ENCODE data around the gene MCHR1.

The MCHR1 gene

DNA sequence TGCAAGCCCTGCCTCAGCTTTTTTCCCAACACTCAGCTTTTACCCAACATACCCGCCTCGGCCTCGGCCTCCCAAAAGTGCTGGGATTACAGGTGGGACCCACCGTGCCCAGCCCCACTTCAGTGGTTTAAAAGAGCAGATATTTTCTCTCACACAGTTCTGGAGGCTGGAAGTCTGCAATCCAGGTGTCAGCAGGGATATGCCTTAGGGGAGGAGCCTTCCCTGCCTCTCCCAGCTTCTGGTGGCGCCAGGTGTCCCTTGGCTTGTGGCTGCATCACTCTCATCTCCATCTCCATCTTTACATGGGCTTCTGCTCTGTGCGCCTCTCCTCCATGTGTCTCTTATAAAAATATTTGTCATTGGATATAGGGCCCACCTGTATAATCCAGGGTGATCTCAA lies 50.0 kb downstream of the MCHR1 start:
- TF ChIP-seq ELF4 (IDR thresholded peaks at IDR 0.05), result no peak
- no peak for TF ChIP-seq FOXK2 (IDR thresholded peaks at IDR 0.05)
- no peak for TF ChIP-seq NFRKB (IDR thresholded peaks at IDR 0.05)
- no peak for TF ChIP-seq FOXA1 (IDR thresholded peaks at IDR 0.05)
- no peak for TF ChIP-seq PKNOX1 (IDR thresholded peaks at IDR 0.05)
- no peak for TF ChIP-seq ZNF384 (IDR thresholded peaks at IDR 0.05)
- no peak for TF ChIP-seq LEF1 (IDR thresholded peaks at IDR 0.05; ENCODE audit: borderline replicate concordance)
- no peak for TF ChIP-seq L3MBTL2 (conservative IDR thresholded peaks at IDR 0.05)
- no peak for TF ChIP-seq SUZ12 (IDR thresholded peaks at IDR 0.05)
- no peak for TF ChIP-seq FOXM1 (IDR thresholded peaks at IDR 0.05; ENCODE audit: borderline replicate concordance)
- TF ChIP-seq HDGF (IDR thresholded peaks at IDR 0.05; ENCODE audit: borderline replicate concordance), result no peak
- no peak for TF ChIP-seq ARNT (IDR thresholded peaks at IDR 0.05)
- no peak for TF ChIP-seq BHLHE40 (IDR thresholded peaks at IDR 0.05; ENCODE audit: borderline replicate concordance)
- no peak for TF ChIP-seq SP1 (IDR thresholded peaks at IDR 0.05)
- no peak for TF ChIP-seq TARDBP (IDR thresholded peaks at IDR 0.05)
- TF ChIP-seq CTBP1 (IDR thresholded peaks at IDR 0.05; ENCODE audit: borderline replicate concordance), result no peak
- ChIA-PET CTCF (interaction anchor here (0.5 kb wide), 1 partner anchor 18 kb away, joined by 3 read pairs; no protein-coding TSS in a partner anchor), POLR2A (no interaction called here)
- no peak for DNase-seq (ENCODE audit: extremely low spot score)

All from HEK293T (cell line).